Hematopoietic multipotent progenitor cell treated with erythropoietin and hydrocortisone succinate and interleukin-3 and kit ligand, for 17 days (in vitro differentiated cells): ENCODE data around the gene HSF4.

ENCODE experiments used
- DNase-seq: peaks from one replicate; pipeline ENCODE4 v3.0.0-alpha.2; 2015; ENCODE audit warnings: low spot score

Gene HSF4

GRCh38 chr16:67150047-67150832 is 14.3 kb upstream of the HSF4 start:
- no peak for DNase-seq

DNA sequence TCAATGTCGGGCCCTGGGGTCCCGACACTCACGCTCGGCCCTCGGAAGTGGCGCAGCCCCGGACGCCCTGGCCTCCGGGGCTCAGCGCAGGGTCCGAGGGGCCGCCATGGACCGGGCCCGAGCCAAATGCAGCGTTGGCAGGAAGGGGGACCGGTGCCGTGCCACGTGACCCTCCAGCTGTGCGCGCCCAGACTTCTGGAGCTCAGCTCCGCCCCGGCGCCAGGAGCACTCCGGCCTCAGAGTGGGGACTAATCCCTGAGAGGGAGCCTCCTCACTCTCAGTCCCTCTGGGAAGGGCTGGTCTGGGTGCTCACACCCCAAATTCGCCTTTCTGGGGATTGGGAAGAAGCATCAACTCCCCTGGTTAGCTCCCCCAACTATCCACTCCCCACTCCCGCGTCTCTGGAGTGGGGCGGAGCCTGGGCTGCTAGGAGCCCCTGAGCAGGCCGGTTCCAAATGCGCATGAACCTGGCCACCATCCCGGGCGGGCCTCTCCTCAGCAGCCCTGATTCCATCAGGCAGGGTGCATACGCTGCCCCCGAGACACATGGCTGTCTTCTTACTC is 13.6 kb upstream of the HSF4 start, which contains the start of gene B3GNT9:
Gene B3GNT9, minus strand, starts transcription at position 166 of the 564 bp plus-strand sequence. CDS start 513 bp downstream, outside the sequence.
- no peak for DNase-seq

DNA sequence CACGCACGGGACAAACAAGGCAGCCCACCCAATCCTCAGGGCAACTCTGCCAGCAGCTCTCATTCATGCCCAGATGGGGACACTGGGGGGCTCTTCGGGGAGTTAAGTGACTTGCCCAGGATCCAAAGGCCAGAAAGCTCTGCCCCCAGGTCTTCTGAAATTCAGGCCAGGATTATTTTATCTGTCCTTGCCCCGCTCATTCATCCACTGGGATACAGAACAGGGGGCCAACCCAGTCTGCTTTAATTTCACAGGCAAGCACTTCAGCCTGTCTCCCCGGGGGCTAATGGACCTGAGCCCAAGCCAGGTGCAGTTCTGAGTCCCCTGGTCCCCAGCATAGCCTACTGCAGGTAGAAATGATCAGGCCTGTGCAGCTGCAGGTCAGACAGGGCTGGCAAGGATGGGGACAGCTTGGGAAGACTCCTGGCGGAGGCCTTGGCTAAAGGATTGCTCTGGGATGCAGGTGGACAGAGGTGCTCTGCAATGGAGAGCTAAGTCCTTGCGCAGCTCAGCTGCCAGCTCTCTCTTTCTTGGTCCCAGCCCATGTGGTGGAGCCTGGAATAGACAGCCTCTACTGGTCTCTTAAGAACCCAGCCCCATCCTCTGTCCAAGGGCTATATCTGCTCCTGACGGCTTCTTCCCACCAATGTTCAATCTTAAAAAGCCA is 13.0 kb upstream of the HSF4 start:
- no peak for DNase-seq

DNA sequence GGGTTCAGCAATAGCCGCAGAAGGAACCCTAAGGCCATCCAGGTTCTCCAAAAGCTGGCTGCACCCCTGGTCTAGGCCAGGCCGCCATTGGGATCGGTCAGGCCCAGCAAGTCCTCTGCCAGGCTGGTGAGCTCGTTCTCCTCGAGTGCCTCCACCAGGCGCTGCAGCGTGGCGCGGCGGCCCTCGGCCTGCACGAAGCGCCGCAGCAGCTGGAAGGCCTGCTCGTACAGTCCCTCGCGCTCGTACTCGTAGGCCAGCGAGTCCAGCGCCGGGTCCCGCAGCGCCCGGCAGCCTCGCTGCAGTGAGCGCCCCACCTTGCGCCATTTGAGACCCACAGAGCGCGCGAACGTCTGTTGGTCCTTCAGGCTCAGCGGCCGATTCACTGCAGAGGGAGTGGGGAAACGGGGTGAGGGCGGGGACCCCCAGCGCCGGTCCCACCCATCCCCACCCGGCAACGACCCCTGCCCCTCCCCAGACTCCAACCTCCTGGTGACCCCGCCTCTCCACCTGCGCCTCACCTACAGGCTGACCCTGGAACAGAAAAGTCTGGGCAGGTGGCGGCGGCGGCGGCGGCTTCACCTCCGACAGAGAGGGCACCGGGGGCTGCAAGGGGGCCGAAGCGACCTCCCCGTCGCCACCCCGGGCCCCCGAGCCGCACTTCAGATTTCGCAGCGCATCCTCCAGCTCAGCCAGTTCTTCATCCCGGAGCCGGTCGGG is 9.8 kb upstream of the HSF4 start:
- no peak for DNase-seq

DNA sequence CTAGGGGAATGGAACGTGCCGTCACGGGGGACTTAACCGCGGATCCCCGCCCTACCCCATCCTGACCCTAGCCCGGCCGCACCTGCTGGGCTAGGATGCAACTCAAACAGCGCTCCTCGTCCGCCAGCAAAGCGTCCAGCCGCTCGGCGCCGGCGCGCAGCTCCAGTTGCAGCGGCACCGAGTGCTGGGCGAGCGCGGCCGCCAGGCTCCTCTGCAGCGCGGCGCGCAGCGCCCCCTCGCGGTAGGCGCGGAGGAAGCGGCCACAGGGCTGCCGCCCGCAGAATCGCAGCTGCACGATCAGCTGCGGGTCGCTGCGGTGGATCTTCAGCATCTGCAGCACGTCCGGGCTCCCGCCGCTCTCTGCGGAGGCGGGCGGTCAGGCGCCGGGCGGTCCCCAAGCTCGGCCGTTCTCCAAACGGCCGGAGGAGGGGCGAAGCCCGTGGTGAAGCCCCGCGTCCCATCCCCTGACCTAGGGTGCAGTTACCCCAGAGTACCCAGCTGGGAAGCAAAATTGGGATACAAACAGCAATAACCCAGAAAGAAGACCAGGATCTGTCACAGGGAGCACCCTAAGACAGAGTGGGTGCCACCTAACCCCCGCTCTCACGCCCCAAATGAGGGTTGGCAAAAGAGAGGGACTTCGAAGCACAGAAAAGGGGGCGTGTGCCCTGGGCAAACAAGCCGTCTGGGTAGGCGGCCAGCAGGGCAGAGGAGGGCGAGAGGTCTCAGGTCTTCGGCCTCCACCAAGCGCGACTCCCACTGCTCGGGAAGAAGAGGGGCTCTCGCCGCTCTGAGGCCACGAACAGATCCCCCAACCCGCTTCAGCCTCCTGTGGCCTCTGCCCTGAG is 9.0 kb upstream of the HSF4 start:
- DNase-seq: peak; percentile 74

GRCh38 chr16:67156143-67156844 is 8.3 kb upstream of the HSF4 start:
- DNase-seq: no peak

- DNase-seq: no peak
Observed at GRCh38 chr16:67157106-67157748, 7.3 kb upstream of the HSF4 start.

- no peak for DNase-seq
Observed at GRCh38 chr16:67157892-67158635, 6.5 kb upstream of the HSF4 start.

DNA sequence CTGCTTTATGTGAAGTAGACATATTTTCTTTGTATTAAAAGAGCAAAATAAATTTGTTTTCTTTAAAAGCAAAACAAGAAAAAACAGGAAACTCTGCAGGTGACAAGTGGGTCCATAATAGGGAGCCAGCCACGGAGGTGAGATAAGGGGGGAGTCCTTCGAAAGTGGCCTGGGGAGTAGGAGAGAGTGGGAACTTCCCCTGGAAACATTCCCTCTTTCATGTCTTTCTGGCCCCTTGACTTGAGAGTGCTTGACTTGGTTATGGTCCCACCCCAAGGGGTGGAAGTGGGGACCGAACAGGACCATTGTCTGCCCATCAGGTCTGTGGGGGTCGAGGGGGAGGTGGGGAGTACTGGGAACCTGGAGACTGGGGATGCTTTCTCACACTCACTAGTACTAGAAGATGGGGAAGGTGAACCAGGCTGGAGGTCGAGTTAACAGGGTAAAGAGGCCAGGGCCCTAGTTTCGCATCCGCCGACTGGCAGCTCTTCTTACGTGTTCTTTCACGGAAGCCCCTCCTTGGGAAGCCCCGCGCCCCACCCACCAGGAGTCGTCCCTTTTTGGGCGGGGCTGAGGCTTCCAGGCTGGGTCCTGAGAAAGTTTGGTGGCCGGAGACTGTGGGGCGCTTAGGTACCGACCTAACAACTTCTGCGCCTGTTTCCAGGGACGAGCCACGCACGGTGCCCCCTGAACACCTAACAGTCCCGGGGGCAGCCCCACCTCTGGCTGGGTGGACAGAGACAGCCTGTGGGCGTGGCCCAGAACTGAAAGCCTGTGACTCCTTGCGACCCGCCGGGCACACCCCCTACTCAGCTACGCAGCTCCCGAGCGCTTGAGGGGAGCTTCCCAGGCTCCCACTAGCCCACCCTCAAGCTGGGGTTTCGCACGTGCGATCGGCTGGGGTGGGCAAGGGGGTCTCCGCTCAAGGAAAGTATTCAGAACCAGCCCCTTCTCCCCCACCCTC is 5.6 kb upstream of the HSF4 start:
- DNase-seq: peak; percentile 42

DNA sequence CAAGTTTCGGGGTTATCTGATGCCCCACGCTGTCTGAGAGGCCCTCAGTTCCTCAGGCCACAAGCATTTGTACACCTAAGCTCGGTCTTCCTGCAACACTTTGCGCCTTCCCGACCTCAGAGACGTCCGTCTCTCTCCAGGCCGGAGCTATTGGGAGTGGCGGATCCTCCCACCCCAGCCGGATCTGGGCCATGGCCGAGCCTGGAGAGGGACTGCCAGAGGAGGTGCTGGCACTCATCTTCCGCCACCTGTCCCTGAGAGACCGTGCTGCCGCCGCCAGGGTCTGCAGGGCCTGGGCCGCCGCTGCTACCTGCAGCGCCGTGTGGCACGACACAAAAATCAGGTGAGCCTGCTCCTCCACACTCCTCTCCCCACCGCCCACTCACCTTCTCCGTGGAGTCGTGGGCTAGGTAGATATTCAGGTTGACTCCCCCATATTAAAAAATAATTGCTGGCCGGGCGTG is 2.9 kb upstream of the HSF4 start:
- no peak for DNase-seq

DNA sequence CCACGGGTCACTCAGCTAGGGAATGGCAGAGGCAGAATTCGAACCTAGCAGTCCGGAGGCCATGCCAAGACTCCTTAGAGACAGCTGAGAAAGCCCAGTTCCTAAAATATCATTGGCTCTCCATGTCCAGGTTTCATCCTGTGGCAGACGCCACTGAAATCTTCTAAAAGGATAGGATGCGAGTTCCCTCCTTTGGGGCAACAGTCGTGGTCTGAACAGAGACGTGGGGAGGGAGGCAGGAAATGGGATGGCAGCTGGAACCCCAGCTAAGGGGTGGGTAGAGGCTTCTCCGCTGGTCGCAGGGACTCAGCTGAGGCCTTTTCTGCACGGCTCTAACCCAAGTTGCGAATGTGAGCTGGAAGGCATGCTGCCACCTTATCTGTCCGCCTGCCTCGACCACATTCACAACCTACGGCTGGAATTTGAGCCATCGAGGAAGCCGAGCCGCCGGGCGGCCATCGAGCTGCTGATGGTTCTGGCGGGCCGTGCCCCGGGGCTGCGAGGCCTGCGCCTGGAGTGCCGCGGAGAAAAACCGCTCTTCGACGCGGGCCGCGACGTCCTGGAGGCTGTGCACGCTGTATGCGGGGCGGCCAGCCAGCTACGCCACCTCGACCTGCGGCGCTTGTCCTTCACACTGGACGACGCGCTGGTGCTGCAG is 1.9 kb upstream of the HSF4 start:
- no peak for DNase-seq

DNA sequence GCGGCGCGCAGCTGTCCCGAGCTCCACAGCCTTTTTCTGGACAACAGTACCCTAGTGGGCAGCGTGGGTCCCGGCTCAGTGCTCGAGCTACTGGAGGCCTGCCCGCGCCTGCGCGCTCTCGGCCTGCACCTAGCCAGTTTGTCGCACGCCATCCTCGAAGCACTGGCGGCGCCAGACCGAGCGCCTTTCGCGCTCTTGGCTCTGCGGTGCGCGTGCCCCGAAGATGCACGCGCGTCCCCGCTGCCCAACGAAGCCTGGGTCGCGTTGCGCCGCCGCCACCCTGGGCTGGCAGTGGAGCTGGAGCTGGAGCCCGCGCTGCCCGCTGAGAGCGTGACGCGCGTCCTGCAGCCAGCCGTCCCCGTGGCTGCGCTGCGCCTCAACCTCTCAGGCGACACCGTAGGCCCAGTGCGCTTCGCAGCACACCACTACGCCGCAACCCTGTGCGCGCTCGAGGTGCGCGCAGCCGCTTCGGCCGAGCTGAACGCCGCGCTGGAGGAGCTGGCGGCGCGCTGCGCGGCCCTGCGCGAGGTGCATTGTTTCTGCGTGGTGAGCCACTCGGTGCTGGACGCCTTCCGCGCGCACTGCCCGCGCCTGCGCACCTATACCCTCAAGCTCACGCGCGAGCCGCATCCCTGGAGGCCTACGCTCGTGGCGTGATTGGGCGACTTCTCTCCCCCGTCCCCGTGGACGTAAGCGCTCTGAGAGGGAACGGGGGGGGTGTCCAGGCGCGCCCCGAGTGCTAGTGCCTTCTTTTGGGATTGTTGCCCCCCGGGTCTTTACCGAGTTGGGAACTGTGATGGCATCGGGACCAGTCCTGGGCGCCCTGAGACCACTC is 1.2 kb upstream of the HSF4 start:
- no peak for DNase-seq

GRCh38 chr16:67163999-67164558 is 466 bp upstream of the HSF4 start:
- DNase-seq: no peak

GRCh38 chr16:67165121-67166078 is 855 bp downstream of the HSF4 start:
- no peak for DNase-seq

GRCh38 chr16:67166110-67166547 is 1.6 kb downstream of the HSF4 start:
- no peak for DNase-seq
